ENCODE results near the gene CTIF. TPM values are rescaled to one million over a fixed set of nuclear protein-coding genes. Genes with fewer than 3 reads are reported as not detected.

CTIF gene
- polyA plus RNA-seq, 4 donors = 8.1 to 22.6 (median 11.3) TPM

DNA sequence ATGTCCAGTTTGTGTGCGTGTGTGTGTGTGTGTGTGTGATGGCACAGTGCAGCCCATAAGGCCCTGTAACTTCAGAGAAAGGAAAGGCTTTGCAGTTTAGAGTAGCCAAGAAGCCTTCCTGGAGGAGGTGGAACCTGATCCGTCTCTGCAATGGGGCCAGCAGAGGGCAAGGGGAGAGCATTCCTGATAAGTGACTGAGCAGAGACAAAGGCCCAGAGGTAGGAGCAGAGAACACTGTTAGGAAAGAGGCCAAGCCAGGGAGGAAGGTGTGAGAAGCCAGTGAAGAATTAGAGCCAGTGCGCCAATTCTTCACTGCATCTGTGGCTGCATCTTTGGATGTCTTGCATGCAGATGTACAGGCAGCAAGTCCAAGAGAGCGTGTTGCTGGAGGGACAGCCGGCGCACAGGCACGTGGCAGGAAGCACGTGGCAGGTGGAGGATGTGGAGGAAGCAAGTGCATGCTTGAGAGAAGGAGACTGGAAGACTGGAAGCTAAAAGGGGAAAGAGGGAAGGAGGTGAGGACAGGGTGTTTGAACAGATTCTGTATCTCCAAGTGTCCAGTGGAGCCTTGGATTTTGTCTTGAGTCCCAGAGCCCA lies 196.3 kb downstream of the CTIF start:
- H3K4me1 ChIP-seq (ENCODE audit: control insufficient read depth in 3 of 3, insufficient read depth in 2 of 3, low read depth in 1 of 3, low read length in 2 of 3) = no peaks in the 10 kb centered on the region
- H3K27me3 ChIP-seq (ENCODE audit: control insufficient read depth in 3 of 3, insufficient read depth in 3 of 3, low read length in 3 of 3) = no peaks in the 10 kb centered on the region
- no peak overlapping the region for H3K27ac ChIP-seq (ENCODE audit: low read depth in 1 of 3, low read length in 2 of 3)
- no peak overlapping the region for H3K4me3 ChIP-seq (ENCODE audit: low read depth in 1 of 3, low read length in 3 of 3)
- H3K36me3 ChIP-seq (ENCODE audit: control insufficient read depth in 3 of 3, insufficient read depth in 2 of 3, low read depth in 1 of 3, low read length in 3 of 3) = peaks cover 0 to 13% (median 0%) of the 10 kb centered on the region in 3 donors
- no peaks in the 10 kb centered on the region for H3K9me3 ChIP-seq (ENCODE audit: control insufficient read depth in 2 of 2, insufficient read depth in 1 of 2, low read depth in 1 of 2, low read length in 1 of 2)
- no peak for FAIRE-seq
- DNase-seq = no peak
- WGBS, 3 donors = 69 to 73% (median 72%) methylated on average over 8 of the region's 8 CpGs

DNA sequence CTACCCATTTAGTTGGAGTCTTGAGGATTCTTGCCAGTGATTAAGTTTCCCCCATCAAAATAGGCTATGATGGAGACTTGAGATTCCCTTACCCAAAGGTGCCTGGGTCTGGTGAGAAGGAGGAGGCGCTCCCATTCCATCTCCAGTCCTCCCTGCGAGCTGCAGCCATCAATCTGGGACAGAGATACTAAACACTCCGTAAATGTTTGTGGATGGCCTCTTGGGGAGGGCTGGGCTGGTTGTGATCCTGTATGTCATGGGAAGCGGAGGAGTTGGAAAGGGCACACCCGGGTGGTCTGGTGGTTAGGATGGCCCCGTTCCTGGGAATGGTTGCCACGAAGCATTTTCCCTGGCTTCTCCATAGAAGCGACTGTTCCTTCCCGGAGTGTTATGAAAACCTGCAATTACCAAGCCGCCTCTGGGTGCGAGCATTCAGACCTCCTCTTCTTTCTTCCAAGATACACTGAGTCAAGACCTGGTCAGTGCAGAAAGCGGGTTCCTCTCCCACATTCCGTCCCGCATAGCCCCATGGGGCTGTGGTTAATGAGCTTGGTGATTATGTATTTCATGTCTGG lies 196.9 kb downstream of the CTIF start:
- H3K9me3 ChIP-seq (ENCODE audit: control insufficient read depth in 2 of 2, insufficient read depth in 1 of 2, low read depth in 1 of 2, low read length in 1 of 2) = no peaks in the 10 kb centered on the region
- no peak for FAIRE-seq

DNA sequence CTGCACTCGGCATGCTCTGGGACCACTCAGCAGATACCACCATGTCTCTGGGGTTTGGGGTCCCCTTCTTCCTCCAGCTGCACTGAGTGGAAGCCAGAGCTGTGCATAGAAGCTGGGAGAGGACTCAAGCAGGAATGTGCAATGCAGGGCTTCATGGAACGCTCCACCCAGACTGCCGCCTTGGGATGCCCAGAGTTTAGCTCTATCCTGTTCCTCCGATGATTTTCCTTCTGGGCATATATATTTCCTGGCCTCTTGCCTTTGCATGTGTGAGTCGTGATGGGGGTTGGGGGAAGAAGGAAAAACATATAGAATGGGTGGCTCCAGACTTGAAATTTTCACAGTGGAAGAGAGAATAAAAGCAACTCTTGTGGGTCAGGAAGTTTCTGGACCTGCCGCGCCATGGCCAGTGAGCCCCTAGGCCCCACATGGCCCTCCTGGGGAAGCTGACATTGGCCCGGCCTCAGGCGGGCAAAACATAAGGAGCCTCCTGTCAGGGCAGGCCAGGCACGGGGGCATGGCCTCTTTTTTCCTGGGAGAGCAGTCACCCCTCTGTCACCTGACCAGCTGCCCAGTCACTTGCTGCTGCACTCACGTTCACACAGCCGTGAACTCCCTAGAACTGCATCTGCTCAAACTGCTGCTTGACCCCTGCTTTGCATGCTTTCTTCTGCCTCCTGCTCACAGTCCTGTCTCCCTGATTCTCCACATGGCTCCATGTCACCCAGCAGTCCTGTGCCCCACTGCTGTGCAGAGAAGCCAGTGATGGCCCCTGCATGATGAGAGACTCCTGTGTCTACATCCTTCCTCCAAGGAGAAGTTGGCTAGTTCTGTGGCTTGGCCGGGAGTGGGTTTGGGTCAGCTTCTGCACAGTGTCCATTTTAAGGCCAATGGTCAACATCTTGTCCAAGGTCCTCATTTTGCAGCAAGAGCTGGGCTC lies 197.8 kb downstream of the CTIF start:
- Histone ChIP-seq H3K27me3 (ENCODE audit: control insufficient read depth in 3 of 3, insufficient read depth in 3 of 3, low read length in 3 of 3) (no peaks in the 10 kb centered on the region), H3K36me3 (ENCODE audit: control insufficient read depth in 3 of 3, insufficient read depth in 2 of 3, low read depth in 1 of 3, low read length in 3 of 3) (peaks cover 0 to 13% (median 0%) of the 10 kb centered on the region in 3 donors), H3K4me3 (ENCODE audit: low read depth in 1 of 3, low read length in 3 of 3) (no peak overlapping the region), H3K9me3 (ENCODE audit: control insufficient read depth in 2 of 2, insufficient read depth in 1 of 2, low read depth in 1 of 2, low read length in 1 of 2) (no peaks in the 10 kb centered on the region), H3K4me1 (ENCODE audit: control insufficient read depth in 3 of 3, insufficient read depth in 2 of 3, low read depth in 1 of 3, low read length in 2 of 3) (no peaks in the 10 kb centered on the region), H3K27ac (ENCODE audit: low read depth in 1 of 3, low read length in 2 of 3) (no peak overlapping the region)
- FAIRE-seq (no peak), DNase-seq (no peak)
- WGBS, 3 donors = 91 to 94% (median 93%) methylated on average over 13 of the region's 13 CpGs

More for the DNA sequence above, 196.9 kb downstream of the CTIF start:
- no peak for DNase-seq
- peaks cover 0 to 13% (median 0%) of the 10 kb centered on the region in 3 donors for H3K36me3 ChIP-seq (ENCODE audit: control insufficient read depth in 3 of 3, insufficient read depth in 2 of 3, low read depth in 1 of 3, low read length in 3 of 3)
- WGBS, 3 donors = 89 to 95% (median 92%) methylated on average over 14 of the region's 14 CpGs
- no peaks in the 10 kb centered on the region for H3K4me1 ChIP-seq (ENCODE audit: control insufficient read depth in 3 of 3, insufficient read depth in 2 of 3, low read depth in 1 of 3, low read length in 2 of 3)
- no peak overlapping the region for H3K27ac ChIP-seq (ENCODE audit: low read depth in 1 of 3, low read length in 2 of 3)
- no peaks in the 10 kb centered on the region for H3K27me3 ChIP-seq (ENCODE audit: control insufficient read depth in 3 of 3, insufficient read depth in 3 of 3, low read length in 3 of 3)
- no peak overlapping the region for H3K4me3 ChIP-seq (ENCODE audit: low read depth in 1 of 3, low read length in 3 of 3)

GRCh38 chr18:48739266-48740067 lies 200.6 kb downstream of the CTIF start:
- Histone ChIP-seq H3K27ac (ENCODE audit: low read depth in 1 of 3, low read length in 2 of 3) (no peak overlapping the region), H3K27me3 (ENCODE audit: control insufficient read depth in 3 of 3, insufficient read depth in 3 of 3, low read length in 3 of 3) (no peaks in the 10 kb centered on the region), H3K9me3 (ENCODE audit: control insufficient read depth in 2 of 2, insufficient read depth in 1 of 2, low read depth in 1 of 2, low read length in 1 of 2) (no peaks in the 10 kb centered on the region), H3K4me3 (ENCODE audit: low read depth in 1 of 3, low read length in 3 of 3) (no peak overlapping the region), H3K4me1 (ENCODE audit: control insufficient read depth in 3 of 3, insufficient read depth in 2 of 3, low read depth in 1 of 3, low read length in 2 of 3) (no peaks in the 10 kb centered on the region), H3K36me3 (ENCODE audit: control insufficient read depth in 3 of 3, insufficient read depth in 2 of 3, low read depth in 1 of 3, low read length in 3 of 3) (peaks cover 0 to 8% (median 0%) of the 10 kb centered on the region in 3 donors)
- DNase-seq (no peak), FAIRE-seq (no peak)
- WGBS, 3 donors = 86 to 94% (median 89%) methylated on average over 17 of the region's 17 CpGs

DNA sequence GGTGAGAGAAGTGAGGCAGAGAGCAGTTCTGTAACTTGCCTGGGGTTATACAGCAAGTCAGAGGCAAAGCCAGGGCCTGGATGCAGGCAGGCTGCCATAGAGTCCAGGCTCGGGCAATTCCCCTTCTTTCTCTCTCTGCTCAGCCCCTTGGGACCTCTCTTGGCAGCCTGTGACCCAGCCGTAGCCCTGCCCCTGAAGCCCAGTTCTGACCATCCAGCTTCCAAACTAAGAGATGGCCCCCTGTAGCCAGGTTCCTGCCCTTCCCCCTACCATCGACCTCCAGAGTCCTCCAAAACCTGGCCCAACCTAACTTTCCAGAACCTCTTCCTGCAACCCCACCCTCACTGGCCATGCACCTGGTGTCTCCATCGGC lies 201.2 kb downstream of the CTIF start:
- 76 to 81% (median 78%) methylated on average over 4 of the region's 4 CpGs for WGBS, 3 donors
- FAIRE-seq = no peak

DNA sequence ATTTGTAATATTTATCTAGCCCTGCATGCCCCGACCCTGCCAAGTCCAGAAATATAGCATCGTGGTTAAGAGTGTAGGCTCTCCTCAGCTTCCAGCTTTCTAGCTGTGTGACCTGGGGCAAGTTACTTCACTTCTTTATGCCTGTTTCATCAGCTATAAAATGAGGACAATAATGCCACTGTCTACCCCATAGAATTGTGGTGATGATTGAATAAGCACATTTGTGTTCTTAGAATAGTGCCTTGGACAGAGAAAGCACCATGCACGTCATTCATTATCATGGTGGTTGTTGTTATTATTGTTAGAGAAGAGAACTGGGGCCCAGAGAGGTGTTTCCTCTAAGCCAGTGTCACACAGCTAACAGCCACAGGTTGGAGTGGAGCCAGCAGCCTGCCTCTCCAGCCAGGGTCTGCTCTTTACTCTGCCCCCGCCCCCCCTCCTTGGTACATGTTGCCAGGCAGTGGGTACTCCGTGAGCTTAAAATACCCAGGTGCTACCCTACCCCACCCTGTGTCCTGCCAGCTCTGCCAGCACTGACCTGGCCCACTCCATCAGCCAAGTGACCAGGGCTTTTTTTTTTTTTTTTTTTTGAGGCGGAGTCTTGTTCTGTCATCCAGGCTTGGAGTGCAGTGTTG lies 202.1 kb downstream of the CTIF start:
- DNase-seq (no peak), FAIRE-seq (no peak)
- no peaks in the 10 kb centered on the region for H3K4me1 ChIP-seq (ENCODE audit: control insufficient read depth in 3 of 3, insufficient read depth in 2 of 3, low read depth in 1 of 3, low read length in 2 of 3)
- no peaks in the 10 kb centered on the region for H3K9me3 ChIP-seq (ENCODE audit: control insufficient read depth in 2 of 2, insufficient read depth in 1 of 2, low read depth in 1 of 2, low read length in 1 of 2)
- H3K27me3 ChIP-seq (ENCODE audit: control insufficient read depth in 3 of 3, insufficient read depth in 3 of 3, low read length in 3 of 3) = no peaks in the 10 kb centered on the region
- H3K36me3 ChIP-seq (ENCODE audit: control insufficient read depth in 3 of 3, insufficient read depth in 2 of 3, low read depth in 1 of 3, low read length in 3 of 3) = peaks cover 0 to 12% (median 0%) of the 10 kb centered on the region in 3 donors
- no peak overlapping the region for H3K4me3 ChIP-seq (ENCODE audit: low read depth in 1 of 3, low read length in 3 of 3)
- WGBS, 3 donors = 89 to 95% (median 91%) methylated on average over 4 to 6 of the region's 6 CpGs
- no peak overlapping the region for H3K27ac ChIP-seq (ENCODE audit: low read depth in 1 of 3, low read length in 2 of 3)

More for the DNA sequence above, 201.2 kb downstream of the CTIF start:
- Histone ChIP-seq H3K27ac (ENCODE audit: low read depth in 1 of 3, low read length in 2 of 3) (no peak overlapping the region), H3K9me3 (ENCODE audit: control insufficient read depth in 2 of 2, insufficient read depth in 1 of 2, low read depth in 1 of 2, low read length in 1 of 2) (no peaks in the 10 kb centered on the region), H3K27me3 (ENCODE audit: control insufficient read depth in 3 of 3, insufficient read depth in 3 of 3, low read length in 3 of 3) (no peaks in the 10 kb centered on the region), H3K36me3 (ENCODE audit: control insufficient read depth in 3 of 3, insufficient read depth in 2 of 3, low read depth in 1 of 3, low read length in 3 of 3) (peaks cover 0 to 8% (median 0%) of the 10 kb centered on the region in 3 donors), H3K4me1 (ENCODE audit: control insufficient read depth in 3 of 3, insufficient read depth in 2 of 3, low read depth in 1 of 3, low read length in 2 of 3) (no peaks in the 10 kb centered on the region), H3K4me3 (ENCODE audit: low read depth in 1 of 3, low read length in 3 of 3) (no peak overlapping the region)
- no peak for DNase-seq

- DNase-seq (no peak), FAIRE-seq (no peak)
- H3K27ac ChIP-seq (ENCODE audit: low read depth in 1 of 3, low read length in 2 of 3) = no peak overlapping the region
- no peaks in the 10 kb centered on the region for H3K4me1 ChIP-seq (ENCODE audit: control insufficient read depth in 3 of 3, insufficient read depth in 2 of 3, low read depth in 1 of 3, low read length in 2 of 3)
- no peak overlapping the region for H3K4me3 ChIP-seq (ENCODE audit: low read depth in 1 of 3, low read length in 3 of 3)
- no peaks in the 10 kb centered on the region for H3K9me3 ChIP-seq (ENCODE audit: control insufficient read depth in 2 of 2, insufficient read depth in 1 of 2, low read depth in 1 of 2, low read length in 1 of 2)
- WGBS, 3 donors = 93 to 97% (median 93%) methylated on average over 6 of the region's 6 CpGs
- H3K27me3 ChIP-seq (ENCODE audit: control insufficient read depth in 3 of 3, insufficient read depth in 3 of 3, low read length in 3 of 3) = no peaks in the 10 kb centered on the region
- H3K36me3 ChIP-seq (ENCODE audit: control insufficient read depth in 3 of 3, insufficient read depth in 2 of 3, low read depth in 1 of 3, low read length in 3 of 3) = peaks cover 0 to 16% (median 0%) of the 10 kb centered on the region in 3 donors
These were observed 203.0 kb downstream of the CTIF start for GRCh38 chr18:48741866-48742265.

Measured in small intestine (tissue), 7 donors.